Measurements from ENCODE around the gene DPY19L3. TPM values are rescaled to one million over a fixed set of nuclear protein-coding genes. Genes with fewer than 3 reads are reported as not detected.
"Not testable (repeated sequence)": the region's sequence is repeated elsewhere in the genome, so short reads cannot be mapped to it uniquely, and the experiment has no call there.

Gene DPY19L3
- total and polyA plus RNA-seq, 2 of the 4 experiments (the other 2 are of a cell fraction) = 29.6 to 36.5 TPM

GRCh38 chr19:32423944-32424343, 18.4 kb downstream of the DPY19L3 start:
- H3K4ac ChIP-seq (ENCODE audit: low read depth, low read length); H4K20me1 ChIP-seq (ENCODE audit: insufficient read depth, low read length); H3K27ac ChIP-seq (ENCODE audit: insufficient read depth, low read length); H3K18ac ChIP-seq (ENCODE audit: low read depth, low read length); H3K9ac ChIP-seq (ENCODE audit: low read depth, low read length); BruUV-seq (replicated peaks); H3K14ac ChIP-seq (replicated peaks; ENCODE audit: low read depth, low read length); H3K23ac ChIP-seq (ENCODE audit: low read depth, low read length); H4K91ac ChIP-seq (ENCODE audit: insufficient read depth, low read depth, low read length); H2BK20ac ChIP-seq (ENCODE audit: low read depth, low read length); H3K27me3 ChIP-seq (ENCODE audit: control insufficient read depth, insufficient read depth, low read length); H2BK120ac ChIP-seq (ENCODE audit: low read depth, low read length); H2AK9ac ChIP-seq (replicated peaks; ENCODE audit: low read depth, low read length, poor library complexity); dilution Hi-C loops (cut with HindIII; ENCODE audit: low sequenced_read_pairs, unreplicated experiment); H3K4me1 ChIP-seq (ENCODE audit: control insufficient read depth, insufficient read depth, low read length); intact Hi-C loops (cut with micrococcal nuclease); H2BK15ac ChIP-seq (ENCODE audit: low read depth, low read length); H3K4me2 ChIP-seq (ENCODE audit: low read depth, low read length); H4K5ac ChIP-seq (ENCODE audit: low read depth, low read length); H2BK5ac ChIP-seq (ENCODE audit: low read depth, low read length, poor library complexity, severe bottlenecking); ATAC-seq (ENCODE audit: low read depth); H2AK5ac ChIP-seq (ENCODE audit: low read depth, low read length); in situ Hi-C loops (cut with MboI; ENCODE audit: low sequenced_read_pairs); H3K9me3 ChIP-seq (ENCODE audit: control insufficient read depth, insufficient read depth, low read length); H3K4me3 ChIP-seq (ENCODE audit: insufficient read depth, low read depth, low read length); H3K9me1 ChIP-seq (ENCODE audit: insufficient read depth, low read length); H4K8ac ChIP-seq (ENCODE audit: low read depth in 2 of 2, low read length in 2 of 2); H3K56ac ChIP-seq (ENCODE audit: extremely low read depth, insufficient read depth, low read length); DNase-seq; H2AFZ ChIP-seq (replicated peaks; ENCODE audit: low read length, poor library complexity); POLR2A ChIA-PET (ENCODE audit: unreplicated experiment): not testable (repeated sequence)
- H3K36me3 ChIP-seq (ENCODE audit: control insufficient read depth, insufficient read depth, low read length) = peaks cover 13% of the 10 kb centered on the region
- peaks cover 5 to 22% of the 10 kb centered on the region in 2 experiments; a peak in 3 of 4 replicates for H3K79me1 ChIP-seq (ENCODE audit: low read depth in 1 of 2, low read length in 2 of 2)
- WGBS, 2 experiments (ENCODE audit: extremely low coverage in 2 of 2, insufficient read length in 1 of 2) = no CpG with 5 or more reads among the region's 3 CpGs
- CTCF ChIA-PET = interaction anchor here (0.8 kb wide), 1 partner anchor 84 kb away, joined by 6 read pairs; no protein-coding TSS in a partner anchor

All from IMR-90 (cell line).